ENCODE data around the gene ADAR. TPM values are rescaled to one million over a fixed set of nuclear protein-coding genes. Genes with fewer than 3 reads are reported as not detected.

The ADAR gene
- total and polyA plus RNA-seq, 2 experiments from 2014 or later = 96.4 to 188 TPM

DNA sequence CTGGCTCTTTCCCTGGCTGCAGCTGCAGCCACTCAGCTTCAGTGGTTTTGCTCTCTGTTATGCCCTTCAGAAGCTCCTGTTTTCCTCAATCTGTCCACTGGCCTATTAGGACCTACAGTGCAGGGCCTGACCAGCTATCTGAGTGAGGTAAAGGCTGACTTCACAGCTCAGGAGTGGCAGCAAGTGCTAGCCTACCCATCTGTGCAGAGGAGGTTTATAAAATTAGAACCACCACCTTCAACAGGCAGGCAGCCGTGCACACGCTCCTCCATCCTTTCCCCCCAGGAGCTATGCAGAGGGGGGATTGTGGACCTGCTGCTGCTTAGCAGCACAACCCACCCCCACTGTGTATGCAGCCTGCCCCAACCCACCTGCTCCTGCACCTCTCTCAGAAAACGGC lies 8.3 kb downstream of the ADAR start:
- Histone ChIP-seq H3K9me2 (ENCODE audit: insufficient read depth) (no peaks in the 10 kb centered on the region), H3K4me2 (no peak overlapping the region), H3K4me1 (ENCODE audit: insufficient read depth) (peaks cover 6% of the 10 kb centered on the region), H3K36me3 (ENCODE audit: insufficient read depth) (peaks cover 44% of the 10 kb centered on the region), H3F3A (replicated peaks; ENCODE audit: low read depth) (no peaks in the 10 kb centered on the region), H3K27me3 (ENCODE audit: insufficient read depth) (no peaks in the 10 kb centered on the region), H3K79me2 (replicated peaks; ENCODE audit: insufficient read depth) (peaks cover 62% of the 10 kb centered on the region), H3K27ac (ENCODE audit: low read depth) (no peak overlapping the region), H2AFZ (no peak overlapping the region), H3K4me3 (no peak overlapping the region), H4K20me1 (replicated peaks; ENCODE audit: insufficient read depth) (peaks cover 56% of the 10 kb centered on the region)
- no peak for ATAC-seq
- Mint-ChIP-seq H3K27me3 (ENCODE audit: insufficient read depth, low read depth, poor library complexity) (peaks cover 3% of the 10 kb centered on the region), H3K4me3 (no peak overlapping the region), H3K9me3 (no peaks in the 10 kb centered on the region), H3K36me3 (ENCODE audit: low read depth) (peaks cover 77% of the 10 kb centered on the region), H3K4me1 (peaks cover 16% of the 10 kb centered on the region), H3K27ac (peak overlapping the region; percentile 62)
- TF ChIP-seq JUNB (IDR thresholded peaks at IDR 0.05; ENCODE audit: unreplicated experiment) (no peak), ZNF114 (CRISPR knock-in tag; IDR thresholded peaks at IDR 0.05) (no peak), NANOG (IDR thresholded peaks at IDR 0.05; ENCODE audit: borderline replicate concordance) (no peak), EZH2 (IDR thresholded peaks at IDR 0.05; ENCODE audit: low read depth, unreplicated experiment) (no peak), STAT1 (IDR thresholded peaks at IDR 0.05; ENCODE audit: unreplicated experiment) (no peak), EZH2phosphoT487 (IDR thresholded peaks at IDR 0.05; ENCODE audit: unreplicated experiment) (no peak), POLR2AphosphoS5 (IDR thresholded peaks at IDR 0.05; ENCODE audit: low read depth) (no peak), ZNF331 (CRISPR knock-in tag; IDR thresholded peaks at IDR 0.05; ENCODE audit: low read depth) (no peak), CREB1 (CRISPR knock-in tag; IDR thresholded peaks at IDR 0.05; ENCODE audit: low read depth) (no peak)
- TF ChIP-seq, protein P1, sequence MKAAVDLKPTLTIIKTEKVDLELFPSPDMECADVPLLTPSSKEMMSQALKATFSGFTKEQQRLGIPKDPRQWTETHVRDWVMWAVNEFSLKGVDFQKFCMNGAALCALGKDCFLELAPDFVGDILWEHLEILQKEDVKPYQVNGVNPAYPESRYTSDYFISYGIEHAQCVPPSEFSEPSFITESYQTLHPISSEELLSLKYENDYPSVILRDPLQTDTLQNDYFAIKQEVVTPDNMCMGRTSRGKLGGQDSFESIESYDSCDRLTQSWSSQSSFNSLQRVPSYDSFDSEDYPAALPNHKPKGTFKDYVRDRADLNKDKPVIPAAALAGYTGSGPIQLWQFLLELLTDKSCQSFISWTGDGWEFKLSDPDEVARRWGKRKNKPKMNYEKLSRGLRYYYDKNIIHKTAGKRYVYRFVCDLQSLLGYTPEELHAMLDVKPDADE (IDR thresholded peaks at IDR 0.05) = no peak
- TF ChIP-seq, protein P2, sequence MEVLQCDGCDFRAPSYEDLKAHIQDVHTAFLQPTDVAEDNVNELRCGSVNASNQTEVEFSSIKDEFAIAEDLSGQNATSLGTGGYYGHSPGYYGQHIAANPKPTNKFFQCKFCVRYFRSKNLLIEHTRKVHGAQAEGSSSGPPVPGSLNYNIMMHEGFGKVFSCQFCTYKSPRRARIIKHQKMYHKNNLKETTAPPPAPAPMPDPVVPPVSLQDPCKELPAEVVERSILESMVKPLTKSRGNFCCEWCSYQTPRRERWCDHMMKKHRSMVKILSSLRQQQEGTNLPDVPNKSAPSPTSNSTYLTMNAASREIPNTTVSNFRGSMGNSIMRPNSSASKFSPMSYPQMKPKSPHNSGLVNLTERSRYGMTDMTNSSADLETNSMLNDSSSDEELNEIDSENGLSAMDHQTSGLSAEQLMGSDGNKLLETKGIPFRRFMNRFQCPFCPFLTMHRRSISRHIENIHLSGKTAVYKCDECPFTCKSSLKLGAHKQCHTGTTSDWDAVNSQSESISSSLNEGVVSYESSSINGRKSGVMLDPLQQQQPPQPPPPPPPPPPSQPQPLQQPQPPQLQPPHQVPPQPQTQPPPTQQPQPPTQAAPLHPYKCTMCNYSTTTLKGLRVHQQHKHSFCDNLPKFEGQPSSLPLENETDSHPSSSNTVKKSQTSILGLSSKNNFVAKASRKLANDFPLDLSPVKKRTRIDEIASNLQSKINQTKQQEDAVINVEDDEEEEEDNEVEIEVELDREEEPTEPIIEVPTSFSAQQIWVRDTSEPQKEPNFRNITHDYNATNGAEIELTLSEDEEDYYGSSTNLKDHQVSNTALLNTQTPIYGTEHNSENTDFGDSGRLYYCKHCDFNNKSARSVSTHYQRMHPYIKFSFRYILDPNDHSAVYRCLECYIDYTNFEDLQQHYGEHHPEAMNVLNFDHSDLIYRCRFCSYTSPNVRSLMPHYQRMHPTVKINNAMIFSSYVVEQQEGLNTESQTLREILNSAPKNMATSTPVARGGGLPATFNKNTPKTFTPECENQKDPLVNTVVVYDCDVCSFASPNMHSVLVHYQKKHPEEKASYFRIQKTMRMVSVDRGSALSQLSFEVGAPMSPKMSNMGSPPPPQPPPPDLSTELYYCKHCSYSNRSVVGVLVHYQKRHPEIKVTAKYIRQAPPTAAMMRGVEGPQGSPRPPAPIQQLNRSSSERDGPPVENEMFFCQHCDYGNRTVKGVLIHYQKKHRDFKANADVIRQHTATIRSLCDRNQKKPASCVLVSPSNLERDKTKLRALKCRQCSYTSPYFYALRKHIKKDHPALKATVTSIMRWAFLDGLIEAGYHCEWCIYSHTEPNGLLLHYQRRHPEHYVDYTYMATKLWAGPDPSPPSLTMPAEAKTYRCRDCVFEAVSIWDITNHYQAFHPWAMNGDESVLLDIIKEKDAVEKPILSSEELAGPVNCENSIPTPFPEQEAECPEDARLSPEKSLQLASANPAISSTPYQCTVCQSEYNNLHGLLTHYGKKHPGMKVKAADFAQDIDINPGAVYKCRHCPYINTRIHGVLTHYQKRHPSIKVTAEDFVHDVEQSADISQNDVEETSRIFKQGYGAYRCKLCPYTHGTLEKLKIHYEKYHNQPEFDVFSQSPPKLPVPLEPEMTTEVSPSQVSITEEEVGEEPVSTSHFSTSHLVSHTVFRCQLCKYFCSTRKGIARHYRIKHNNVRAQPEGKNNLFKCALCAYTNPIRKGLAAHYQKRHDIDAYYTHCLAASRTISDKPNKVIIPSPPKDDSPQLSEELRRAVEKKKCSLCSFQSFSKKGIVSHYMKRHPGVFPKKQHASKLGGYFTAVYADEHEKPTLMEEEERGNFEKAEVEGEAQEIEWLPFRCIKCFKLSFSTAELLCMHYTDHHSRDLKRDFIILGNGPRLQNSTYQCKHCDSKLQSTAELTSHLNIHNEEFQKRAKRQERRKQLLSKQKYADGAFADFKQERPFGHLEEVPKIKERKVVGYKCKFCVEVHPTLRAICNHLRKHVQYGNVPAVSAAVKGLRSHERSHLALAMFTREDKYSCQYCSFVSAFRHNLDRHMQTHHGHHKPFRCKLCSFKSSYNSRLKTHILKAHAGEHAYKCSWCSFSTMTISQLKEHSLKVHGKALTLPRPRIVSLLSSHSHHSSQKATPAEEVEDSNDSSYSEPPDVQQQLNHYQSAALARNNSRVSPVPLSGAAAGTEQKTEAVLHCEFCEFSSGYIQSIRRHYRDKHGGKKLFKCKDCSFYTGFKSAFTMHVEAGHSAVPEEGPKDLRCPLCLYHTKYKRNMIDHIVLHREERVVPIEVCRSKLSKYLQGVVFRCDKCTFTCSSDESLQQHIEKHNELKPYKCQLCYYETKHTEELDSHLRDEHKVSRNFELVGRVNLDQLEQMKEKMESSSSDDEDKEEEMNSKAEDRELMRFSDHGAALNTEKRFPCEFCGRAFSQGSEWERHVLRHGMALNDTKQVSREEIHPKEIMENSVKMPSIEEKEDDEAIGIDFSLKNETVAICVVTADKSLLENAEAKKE (CRISPR knock-in tag; IDR thresholded peaks at IDR 0.05) = no peak
- TF ChIP-seq, protein P3, sequence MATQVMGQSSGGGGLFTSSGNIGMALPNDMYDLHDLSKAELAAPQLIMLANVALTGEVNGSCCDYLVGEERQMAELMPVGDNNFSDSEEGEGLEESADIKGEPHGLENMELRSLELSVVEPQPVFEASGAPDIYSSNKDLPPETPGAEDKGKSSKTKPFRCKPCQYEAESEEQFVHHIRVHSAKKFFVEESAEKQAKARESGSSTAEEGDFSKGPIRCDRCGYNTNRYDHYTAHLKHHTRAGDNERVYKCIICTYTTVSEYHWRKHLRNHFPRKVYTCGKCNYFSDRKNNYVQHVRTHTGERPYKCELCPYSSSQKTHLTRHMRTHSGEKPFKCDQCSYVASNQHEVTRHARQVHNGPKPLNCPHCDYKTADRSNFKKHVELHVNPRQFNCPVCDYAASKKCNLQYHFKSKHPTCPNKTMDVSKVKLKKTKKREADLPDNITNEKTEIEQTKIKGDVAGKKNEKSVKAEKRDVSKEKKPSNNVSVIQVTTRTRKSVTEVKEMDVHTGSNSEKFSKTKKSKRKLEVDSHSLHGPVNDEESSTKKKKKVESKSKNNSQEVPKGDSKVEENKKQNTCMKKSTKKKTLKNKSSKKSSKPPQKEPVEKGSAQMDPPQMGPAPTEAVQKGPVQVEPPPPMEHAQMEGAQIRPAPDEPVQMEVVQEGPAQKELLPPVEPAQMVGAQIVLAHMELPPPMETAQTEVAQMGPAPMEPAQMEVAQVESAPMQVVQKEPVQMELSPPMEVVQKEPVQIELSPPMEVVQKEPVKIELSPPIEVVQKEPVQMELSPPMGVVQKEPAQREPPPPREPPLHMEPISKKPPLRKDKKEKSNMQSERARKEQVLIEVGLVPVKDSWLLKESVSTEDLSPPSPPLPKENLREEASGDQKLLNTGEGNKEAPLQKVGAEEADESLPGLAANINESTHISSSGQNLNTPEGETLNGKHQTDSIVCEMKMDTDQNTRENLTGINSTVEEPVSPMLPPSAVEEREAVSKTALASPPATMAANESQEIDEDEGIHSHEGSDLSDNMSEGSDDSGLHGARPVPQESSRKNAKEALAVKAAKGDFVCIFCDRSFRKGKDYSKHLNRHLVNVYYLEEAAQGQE (IDR thresholded peaks at IDR 0.05; ENCODE audit: unreplicated experiment) = no peak
- TF ChIP-seq, protein P4, sequence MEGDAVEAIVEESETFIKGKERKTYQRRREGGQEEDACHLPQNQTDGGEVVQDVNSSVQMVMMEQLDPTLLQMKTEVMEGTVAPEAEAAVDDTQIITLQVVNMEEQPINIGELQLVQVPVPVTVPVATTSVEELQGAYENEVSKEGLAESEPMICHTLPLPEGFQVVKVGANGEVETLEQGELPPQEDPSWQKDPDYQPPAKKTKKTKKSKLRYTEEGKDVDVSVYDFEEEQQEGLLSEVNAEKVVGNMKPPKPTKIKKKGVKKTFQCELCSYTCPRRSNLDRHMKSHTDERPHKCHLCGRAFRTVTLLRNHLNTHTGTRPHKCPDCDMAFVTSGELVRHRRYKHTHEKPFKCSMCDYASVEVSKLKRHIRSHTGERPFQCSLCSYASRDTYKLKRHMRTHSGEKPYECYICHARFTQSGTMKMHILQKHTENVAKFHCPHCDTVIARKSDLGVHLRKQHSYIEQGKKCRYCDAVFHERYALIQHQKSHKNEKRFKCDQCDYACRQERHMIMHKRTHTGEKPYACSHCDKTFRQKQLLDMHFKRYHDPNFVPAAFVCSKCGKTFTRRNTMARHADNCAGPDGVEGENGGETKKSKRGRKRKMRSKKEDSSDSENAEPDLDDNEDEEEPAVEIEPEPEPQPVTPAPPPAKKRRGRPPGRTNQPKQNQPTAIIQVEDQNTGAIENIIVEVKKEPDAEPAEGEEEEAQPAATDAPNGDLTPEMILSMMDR (conservative IDR thresholded peaks at IDR 0.05; ENCODE audit: low read depth in 2 of 2) = no peak
- no peak for DNase-seq (ENCODE audit: low spot score)

Measured in GM23338 (cell line).